ENCODE results near the gene ADAMTS4.
A peak's percentile ranks its signal among the peaks of the same experiment; 100 is the strongest.

Gene ADAMTS4

DNA sequence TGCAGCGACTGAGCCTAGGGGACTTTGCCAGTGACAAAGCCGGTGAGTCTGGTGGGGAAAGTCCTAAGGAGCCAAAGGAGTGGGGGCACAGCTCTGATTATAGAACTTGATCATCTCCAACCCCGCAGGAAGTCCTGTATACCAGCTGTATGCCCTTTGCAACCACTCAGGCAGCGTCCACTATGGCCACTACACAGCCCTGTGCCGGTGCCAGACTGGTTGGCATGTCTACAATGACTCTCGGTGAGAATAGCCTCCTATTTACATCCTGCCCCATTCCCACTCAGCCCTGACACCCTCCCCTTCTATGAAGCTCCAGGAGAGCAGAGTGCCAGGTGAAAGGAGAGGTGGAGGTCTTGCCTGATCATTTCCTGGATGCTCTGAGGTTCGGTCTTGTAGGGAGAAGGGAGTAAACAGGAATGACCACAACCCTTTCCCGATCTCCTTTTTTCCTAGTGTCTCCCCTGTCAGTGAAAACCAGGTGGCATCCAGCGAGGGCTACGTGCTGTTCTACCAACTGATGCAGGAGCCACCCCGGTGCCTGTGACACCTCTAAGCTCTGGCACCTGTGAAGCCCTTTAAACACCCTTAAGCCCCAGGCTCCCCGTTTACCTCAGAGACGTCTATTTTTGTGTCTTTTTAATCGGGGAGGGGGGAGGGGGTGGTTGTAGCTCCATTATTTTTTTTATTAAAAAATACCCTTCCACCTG lies 33.8 kb downstream of the ADAMTS4 start:
- no peaks in the 10 kb centered on the region for H3K9me3 ChIP-seq (ENCODE audit: control insufficient read depth, insufficient read depth, low read length)
- peak overlapping the region; percentile 77 for H3K4me2 ChIP-seq (ENCODE audit: low read length)
- H3K9me2 ChIP-seq (replicated peaks; ENCODE audit: control insufficient read depth, low read length) = no peaks in the 10 kb centered on the region
- H4K20me1 ChIP-seq (ENCODE audit: control insufficient read depth, insufficient read depth, low read depth, low read length) = no peaks in the 10 kb centered on the region
- peak overlapping the region; percentile 95 for H3K4me3 ChIP-seq (ENCODE audit: low read length)
- H3K27ac ChIP-seq (ENCODE audit: low read depth, low read length) = peak overlapping the region; percentile 41
- H3F3A ChIP-seq (ENCODE audit: control insufficient read depth, insufficient read depth) = no peaks in the 10 kb centered on the region
- peaks cover 27% of the 10 kb centered on the region for H3K4me1 ChIP-seq (ENCODE audit: control insufficient read depth, low read length)
- TF ChIP-seq, protein P1, sequence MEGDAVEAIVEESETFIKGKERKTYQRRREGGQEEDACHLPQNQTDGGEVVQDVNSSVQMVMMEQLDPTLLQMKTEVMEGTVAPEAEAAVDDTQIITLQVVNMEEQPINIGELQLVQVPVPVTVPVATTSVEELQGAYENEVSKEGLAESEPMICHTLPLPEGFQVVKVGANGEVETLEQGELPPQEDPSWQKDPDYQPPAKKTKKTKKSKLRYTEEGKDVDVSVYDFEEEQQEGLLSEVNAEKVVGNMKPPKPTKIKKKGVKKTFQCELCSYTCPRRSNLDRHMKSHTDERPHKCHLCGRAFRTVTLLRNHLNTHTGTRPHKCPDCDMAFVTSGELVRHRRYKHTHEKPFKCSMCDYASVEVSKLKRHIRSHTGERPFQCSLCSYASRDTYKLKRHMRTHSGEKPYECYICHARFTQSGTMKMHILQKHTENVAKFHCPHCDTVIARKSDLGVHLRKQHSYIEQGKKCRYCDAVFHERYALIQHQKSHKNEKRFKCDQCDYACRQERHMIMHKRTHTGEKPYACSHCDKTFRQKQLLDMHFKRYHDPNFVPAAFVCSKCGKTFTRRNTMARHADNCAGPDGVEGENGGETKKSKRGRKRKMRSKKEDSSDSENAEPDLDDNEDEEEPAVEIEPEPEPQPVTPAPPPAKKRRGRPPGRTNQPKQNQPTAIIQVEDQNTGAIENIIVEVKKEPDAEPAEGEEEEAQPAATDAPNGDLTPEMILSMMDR (IDR thresholded peaks at IDR 0.05; ENCODE audit: low read depth, low read length, poor library complexity, severe bottlenecking) = no peak
- no peak for TF ChIP-seq EZH2phosphoT487 (IDR thresholded peaks at IDR 0.05; ENCODE audit: borderline replicate concordance, low read length)
- H3K36me3 ChIP-seq (ENCODE audit: control insufficient read depth, low read length) = peaks cover 43% of the 10 kb centered on the region
- H3K79me2 ChIP-seq (ENCODE audit: control insufficient read depth, low read length) = peaks cover 16% of the 10 kb centered on the region
- H3K27me3 ChIP-seq (ENCODE audit: control insufficient read depth, low read length) = no peaks in the 10 kb centered on the region

DNA sequence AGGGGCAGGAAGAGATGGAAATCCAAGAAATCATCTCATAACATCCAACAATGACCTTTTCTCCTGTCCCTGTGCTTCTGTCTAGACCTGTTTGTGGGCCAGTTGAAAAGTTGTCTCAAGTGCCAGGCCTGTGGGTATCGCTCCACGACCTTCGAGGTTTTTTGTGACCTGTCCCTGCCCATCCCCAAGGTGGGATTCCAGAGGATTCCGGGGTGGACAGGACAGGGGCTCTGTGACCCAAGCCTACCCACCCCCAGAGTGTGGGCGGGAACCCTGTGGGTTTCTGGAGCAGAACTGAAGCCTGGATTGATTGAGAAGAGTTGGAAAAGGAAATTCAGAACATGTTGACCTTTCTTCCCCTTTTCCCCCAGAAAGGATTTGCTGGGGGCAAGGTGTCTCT lies 35.1 kb downstream of the ADAMTS4 start:
- Histone ChIP-seq H3K27me3 (ENCODE audit: control insufficient read depth, low read length) (no peaks in the 10 kb centered on the region), H3F3A (ENCODE audit: control insufficient read depth, insufficient read depth) (no peaks in the 10 kb centered on the region), H3K4me1 (ENCODE audit: control insufficient read depth, low read length) (peaks cover 33% of the 10 kb centered on the region), H3K27ac (ENCODE audit: low read depth, low read length) (no peak overlapping the region), H3K4me2 (ENCODE audit: low read length) (no peak overlapping the region), H3K36me3 (ENCODE audit: control insufficient read depth, low read length) (peaks cover 35% of the 10 kb centered on the region), H3K79me2 (ENCODE audit: control insufficient read depth, low read length) (peaks cover 22% of the 10 kb centered on the region), H3K9me3 (ENCODE audit: control insufficient read depth, insufficient read depth, low read length) (no peaks in the 10 kb centered on the region), H4K20me1 (ENCODE audit: control insufficient read depth, insufficient read depth, low read depth, low read length) (no peaks in the 10 kb centered on the region), H3K9me2 (replicated peaks; ENCODE audit: control insufficient read depth, low read length) (no peaks in the 10 kb centered on the region), H3K4me3 (ENCODE audit: low read length) (no peak overlapping the region)
- TF ChIP-seq, protein P1 (IDR thresholded peaks at IDR 0.05; ENCODE audit: low read depth, low read length, poor library complexity, severe bottlenecking) = no peak
- TF ChIP-seq EZH2phosphoT487 (IDR thresholded peaks at IDR 0.05; ENCODE audit: borderline replicate concordance, low read length) = no peak

DNA sequence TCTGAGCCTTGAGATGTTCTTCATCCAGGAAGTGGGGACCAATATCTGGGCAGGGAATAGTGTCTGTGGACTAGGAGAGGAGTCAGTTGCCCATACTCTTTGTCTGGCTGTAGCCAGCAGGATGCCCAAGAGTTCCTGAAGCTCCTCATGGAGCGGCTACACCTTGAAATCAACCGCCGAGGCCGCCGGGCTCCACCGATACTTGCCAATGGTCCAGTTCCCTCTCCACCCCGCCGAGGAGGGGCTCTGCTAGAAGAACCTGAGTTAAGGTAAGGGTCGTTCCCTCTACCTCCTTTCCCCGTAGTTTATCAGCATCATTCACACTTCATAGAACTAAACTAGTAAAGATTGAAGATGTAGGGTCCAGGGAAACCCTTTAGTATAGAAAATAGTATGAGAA lies 36.0 kb downstream of the ADAMTS4 start:
- H3K4me3 ChIP-seq (ENCODE audit: low read length) = no peak overlapping the region

More for the DNA sequence above, 36.0 kb downstream of the ADAMTS4 start:
- Histone ChIP-seq H3K27ac (ENCODE audit: low read depth, low read length) (no peak overlapping the region), H3K9me3 (ENCODE audit: control insufficient read depth, insufficient read depth, low read length) (no peaks in the 10 kb centered on the region), H3F3A (ENCODE audit: control insufficient read depth, insufficient read depth) (0 out of 2 replicates have a peak, but pooled peaks cover 4% of the 10 kb centered on the region), H3K9me2 (replicated peaks; ENCODE audit: control insufficient read depth, low read length) (no peaks in the 10 kb centered on the region), H3K4me2 (ENCODE audit: low read length) (no peak overlapping the region), H3K79me2 (ENCODE audit: control insufficient read depth, low read length) (peaks cover 22% of the 10 kb centered on the region), H3K4me1 (ENCODE audit: control insufficient read depth, low read length) (peaks cover 39% of the 10 kb centered on the region), H4K20me1 (ENCODE audit: control insufficient read depth, insufficient read depth, low read depth, low read length) (no peaks in the 10 kb centered on the region), H3K27me3 (ENCODE audit: control insufficient read depth, low read length) (no peaks in the 10 kb centered on the region), H3K36me3 (ENCODE audit: control insufficient read depth, low read length) (peaks cover 43% of the 10 kb centered on the region)
- TF ChIP-seq, protein P1 (IDR thresholded peaks at IDR 0.05; ENCODE audit: low read depth, low read length, poor library complexity, severe bottlenecking) = no peak
- no peak for TF ChIP-seq EZH2phosphoT487 (IDR thresholded peaks at IDR 0.05; ENCODE audit: borderline replicate concordance, low read length)

Data from DOHH2 (cell line).